ENCODE measurements around the gene APBB2. TPM values are rescaled to one million over a fixed set of nuclear protein-coding genes. Genes with fewer than 3 reads are reported as not detected.

APBB2 gene
- total and polyA plus RNA-seq, 2 experiments from 2014 or later, result 35.8 to 74.8 TPM

DNA sequence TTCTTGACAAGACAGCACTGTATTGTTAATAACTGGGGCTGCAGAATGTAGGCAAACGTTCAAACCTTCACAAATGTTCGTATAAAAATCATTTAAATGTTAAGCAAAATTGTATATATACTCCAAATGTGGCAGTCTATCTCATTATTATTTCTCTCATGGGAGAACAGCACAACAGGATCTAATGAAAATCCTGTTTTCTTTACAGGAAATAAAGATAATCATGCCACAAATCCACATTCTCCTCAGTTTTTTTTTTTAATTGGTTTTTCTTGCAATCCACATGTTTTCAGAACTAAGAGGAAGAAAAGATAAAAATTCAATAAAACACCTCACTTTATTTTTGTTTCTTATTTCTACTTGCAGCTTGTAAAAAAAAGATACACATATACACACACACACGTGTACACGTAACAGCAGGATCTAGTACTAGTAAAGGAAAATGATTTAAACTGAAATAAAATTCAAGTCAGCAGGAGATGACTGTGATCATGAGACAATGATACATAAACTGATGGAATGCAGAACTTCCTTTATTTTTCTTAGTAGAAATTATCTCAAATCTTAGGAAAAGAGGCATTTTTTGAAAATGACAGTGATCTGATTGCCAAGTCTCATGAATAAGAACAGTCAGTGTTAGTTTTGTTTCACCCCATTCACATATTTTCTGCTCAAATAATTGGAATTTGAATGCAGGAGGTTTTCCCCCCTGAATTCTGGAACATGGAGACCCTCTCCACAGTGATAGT, 11.3 kb downstream of the APBB2 start (continued):
- TF ChIP-seq, protein P1, sequence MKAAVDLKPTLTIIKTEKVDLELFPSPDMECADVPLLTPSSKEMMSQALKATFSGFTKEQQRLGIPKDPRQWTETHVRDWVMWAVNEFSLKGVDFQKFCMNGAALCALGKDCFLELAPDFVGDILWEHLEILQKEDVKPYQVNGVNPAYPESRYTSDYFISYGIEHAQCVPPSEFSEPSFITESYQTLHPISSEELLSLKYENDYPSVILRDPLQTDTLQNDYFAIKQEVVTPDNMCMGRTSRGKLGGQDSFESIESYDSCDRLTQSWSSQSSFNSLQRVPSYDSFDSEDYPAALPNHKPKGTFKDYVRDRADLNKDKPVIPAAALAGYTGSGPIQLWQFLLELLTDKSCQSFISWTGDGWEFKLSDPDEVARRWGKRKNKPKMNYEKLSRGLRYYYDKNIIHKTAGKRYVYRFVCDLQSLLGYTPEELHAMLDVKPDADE (IDR thresholded peaks at IDR 0.05), result no peak
- TF ChIP-seq ZNF114 (CRISPR knock-in tag; IDR thresholded peaks at IDR 0.05) (no peak), NANOG (IDR thresholded peaks at IDR 0.05; ENCODE audit: borderline replicate concordance) (no peak), JUNB (IDR thresholded peaks at IDR 0.05; ENCODE audit: unreplicated experiment) (no peak), EZH2phosphoT487 (IDR thresholded peaks at IDR 0.05; ENCODE audit: unreplicated experiment) (no peak), STAT1 (IDR thresholded peaks at IDR 0.05; ENCODE audit: unreplicated experiment) (no peak), CREB1 (CRISPR knock-in tag; IDR thresholded peaks at IDR 0.05; ENCODE audit: low read depth) (no peak), POLR2AphosphoS5 (IDR thresholded peaks at IDR 0.05; ENCODE audit: low read depth) (no peak)

DNA sequence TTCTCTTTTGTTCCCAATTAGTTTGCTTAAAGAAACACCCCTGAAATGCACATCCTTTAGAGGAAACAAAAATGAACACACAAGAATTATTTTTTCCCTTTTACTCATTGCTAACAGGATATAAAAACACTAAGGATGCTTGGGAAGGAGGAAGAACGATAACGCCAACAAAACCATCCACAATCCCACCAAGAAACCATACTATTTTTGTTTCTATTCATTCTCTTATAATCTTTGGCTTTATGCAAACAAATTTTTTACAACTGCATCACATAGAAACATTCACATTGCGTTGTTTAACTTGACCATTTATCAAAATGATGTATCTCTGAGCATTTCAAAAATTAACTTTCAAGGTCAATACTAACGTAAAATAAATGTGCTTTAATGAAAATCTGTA, 12.0 kb downstream of the APBB2 start:
- Mint-ChIP-seq H3K4me3 (no peak overlapping the region), H3K4me1 (peaks cover 44% of the 10 kb centered on the region), H3K9me3 (no peaks in the 10 kb centered on the region), H3K27ac (no peak overlapping the region), H3K36me3 (ENCODE audit: low read depth) (no peaks in the 10 kb centered on the region; the same call in 2 of the 3 replicates), H3K27me3 (ENCODE audit: insufficient read depth, low read depth, poor library complexity) (no peaks in the 10 kb centered on the region)
- Histone ChIP-seq H3K9me2 (ENCODE audit: insufficient read depth) (no peaks in the 10 kb centered on the region), H3K27me3 (ENCODE audit: insufficient read depth) (no peaks in the 10 kb centered on the region), H3K4me3 (no peak overlapping the region), H3K27ac (ENCODE audit: low read depth) (no peak overlapping the region), H3K4me2 (no peak overlapping the region), H3K4me1 (ENCODE audit: insufficient read depth) (peaks cover 16% of the 10 kb centered on the region), H3F3A (replicated peaks; ENCODE audit: low read depth) (no peaks in the 10 kb centered on the region), H4K20me1 (replicated peaks; ENCODE audit: insufficient read depth) (peaks cover 8% of the 10 kb centered on the region; the same call in 1 of the 2 replicates), H3K79me2 (replicated peaks; ENCODE audit: insufficient read depth) (peaks cover 98% of the 10 kb centered on the region), H2AFZ (no peak overlapping the region), H3K36me3 (ENCODE audit: insufficient read depth) (no peaks in the 10 kb centered on the region)
- ATAC-seq (no peak), DNase-seq (ENCODE audit: low spot score) (no peak)
- TF ChIP-seq, protein P2, sequence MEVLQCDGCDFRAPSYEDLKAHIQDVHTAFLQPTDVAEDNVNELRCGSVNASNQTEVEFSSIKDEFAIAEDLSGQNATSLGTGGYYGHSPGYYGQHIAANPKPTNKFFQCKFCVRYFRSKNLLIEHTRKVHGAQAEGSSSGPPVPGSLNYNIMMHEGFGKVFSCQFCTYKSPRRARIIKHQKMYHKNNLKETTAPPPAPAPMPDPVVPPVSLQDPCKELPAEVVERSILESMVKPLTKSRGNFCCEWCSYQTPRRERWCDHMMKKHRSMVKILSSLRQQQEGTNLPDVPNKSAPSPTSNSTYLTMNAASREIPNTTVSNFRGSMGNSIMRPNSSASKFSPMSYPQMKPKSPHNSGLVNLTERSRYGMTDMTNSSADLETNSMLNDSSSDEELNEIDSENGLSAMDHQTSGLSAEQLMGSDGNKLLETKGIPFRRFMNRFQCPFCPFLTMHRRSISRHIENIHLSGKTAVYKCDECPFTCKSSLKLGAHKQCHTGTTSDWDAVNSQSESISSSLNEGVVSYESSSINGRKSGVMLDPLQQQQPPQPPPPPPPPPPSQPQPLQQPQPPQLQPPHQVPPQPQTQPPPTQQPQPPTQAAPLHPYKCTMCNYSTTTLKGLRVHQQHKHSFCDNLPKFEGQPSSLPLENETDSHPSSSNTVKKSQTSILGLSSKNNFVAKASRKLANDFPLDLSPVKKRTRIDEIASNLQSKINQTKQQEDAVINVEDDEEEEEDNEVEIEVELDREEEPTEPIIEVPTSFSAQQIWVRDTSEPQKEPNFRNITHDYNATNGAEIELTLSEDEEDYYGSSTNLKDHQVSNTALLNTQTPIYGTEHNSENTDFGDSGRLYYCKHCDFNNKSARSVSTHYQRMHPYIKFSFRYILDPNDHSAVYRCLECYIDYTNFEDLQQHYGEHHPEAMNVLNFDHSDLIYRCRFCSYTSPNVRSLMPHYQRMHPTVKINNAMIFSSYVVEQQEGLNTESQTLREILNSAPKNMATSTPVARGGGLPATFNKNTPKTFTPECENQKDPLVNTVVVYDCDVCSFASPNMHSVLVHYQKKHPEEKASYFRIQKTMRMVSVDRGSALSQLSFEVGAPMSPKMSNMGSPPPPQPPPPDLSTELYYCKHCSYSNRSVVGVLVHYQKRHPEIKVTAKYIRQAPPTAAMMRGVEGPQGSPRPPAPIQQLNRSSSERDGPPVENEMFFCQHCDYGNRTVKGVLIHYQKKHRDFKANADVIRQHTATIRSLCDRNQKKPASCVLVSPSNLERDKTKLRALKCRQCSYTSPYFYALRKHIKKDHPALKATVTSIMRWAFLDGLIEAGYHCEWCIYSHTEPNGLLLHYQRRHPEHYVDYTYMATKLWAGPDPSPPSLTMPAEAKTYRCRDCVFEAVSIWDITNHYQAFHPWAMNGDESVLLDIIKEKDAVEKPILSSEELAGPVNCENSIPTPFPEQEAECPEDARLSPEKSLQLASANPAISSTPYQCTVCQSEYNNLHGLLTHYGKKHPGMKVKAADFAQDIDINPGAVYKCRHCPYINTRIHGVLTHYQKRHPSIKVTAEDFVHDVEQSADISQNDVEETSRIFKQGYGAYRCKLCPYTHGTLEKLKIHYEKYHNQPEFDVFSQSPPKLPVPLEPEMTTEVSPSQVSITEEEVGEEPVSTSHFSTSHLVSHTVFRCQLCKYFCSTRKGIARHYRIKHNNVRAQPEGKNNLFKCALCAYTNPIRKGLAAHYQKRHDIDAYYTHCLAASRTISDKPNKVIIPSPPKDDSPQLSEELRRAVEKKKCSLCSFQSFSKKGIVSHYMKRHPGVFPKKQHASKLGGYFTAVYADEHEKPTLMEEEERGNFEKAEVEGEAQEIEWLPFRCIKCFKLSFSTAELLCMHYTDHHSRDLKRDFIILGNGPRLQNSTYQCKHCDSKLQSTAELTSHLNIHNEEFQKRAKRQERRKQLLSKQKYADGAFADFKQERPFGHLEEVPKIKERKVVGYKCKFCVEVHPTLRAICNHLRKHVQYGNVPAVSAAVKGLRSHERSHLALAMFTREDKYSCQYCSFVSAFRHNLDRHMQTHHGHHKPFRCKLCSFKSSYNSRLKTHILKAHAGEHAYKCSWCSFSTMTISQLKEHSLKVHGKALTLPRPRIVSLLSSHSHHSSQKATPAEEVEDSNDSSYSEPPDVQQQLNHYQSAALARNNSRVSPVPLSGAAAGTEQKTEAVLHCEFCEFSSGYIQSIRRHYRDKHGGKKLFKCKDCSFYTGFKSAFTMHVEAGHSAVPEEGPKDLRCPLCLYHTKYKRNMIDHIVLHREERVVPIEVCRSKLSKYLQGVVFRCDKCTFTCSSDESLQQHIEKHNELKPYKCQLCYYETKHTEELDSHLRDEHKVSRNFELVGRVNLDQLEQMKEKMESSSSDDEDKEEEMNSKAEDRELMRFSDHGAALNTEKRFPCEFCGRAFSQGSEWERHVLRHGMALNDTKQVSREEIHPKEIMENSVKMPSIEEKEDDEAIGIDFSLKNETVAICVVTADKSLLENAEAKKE (CRISPR knock-in tag; IDR thresholded peaks at IDR 0.05), result no peak
- TF ChIP-seq STAT1 (IDR thresholded peaks at IDR 0.05; ENCODE audit: unreplicated experiment), result no peak
- TF ChIP-seq NANOG (IDR thresholded peaks at IDR 0.05; ENCODE audit: borderline replicate concordance), result no peak
- TF ChIP-seq, protein P1 (IDR thresholded peaks at IDR 0.05), result no peak
- no peak for TF ChIP-seq POLR2AphosphoS5 (IDR thresholded peaks at IDR 0.05; ENCODE audit: low read depth)
- no peak for TF ChIP-seq EZH2phosphoT487 (IDR thresholded peaks at IDR 0.05; ENCODE audit: unreplicated experiment)
- no peak for TF ChIP-seq EZH2 (IDR thresholded peaks at IDR 0.05; ENCODE audit: low read depth, unreplicated experiment)
- TF ChIP-seq, protein P3, sequence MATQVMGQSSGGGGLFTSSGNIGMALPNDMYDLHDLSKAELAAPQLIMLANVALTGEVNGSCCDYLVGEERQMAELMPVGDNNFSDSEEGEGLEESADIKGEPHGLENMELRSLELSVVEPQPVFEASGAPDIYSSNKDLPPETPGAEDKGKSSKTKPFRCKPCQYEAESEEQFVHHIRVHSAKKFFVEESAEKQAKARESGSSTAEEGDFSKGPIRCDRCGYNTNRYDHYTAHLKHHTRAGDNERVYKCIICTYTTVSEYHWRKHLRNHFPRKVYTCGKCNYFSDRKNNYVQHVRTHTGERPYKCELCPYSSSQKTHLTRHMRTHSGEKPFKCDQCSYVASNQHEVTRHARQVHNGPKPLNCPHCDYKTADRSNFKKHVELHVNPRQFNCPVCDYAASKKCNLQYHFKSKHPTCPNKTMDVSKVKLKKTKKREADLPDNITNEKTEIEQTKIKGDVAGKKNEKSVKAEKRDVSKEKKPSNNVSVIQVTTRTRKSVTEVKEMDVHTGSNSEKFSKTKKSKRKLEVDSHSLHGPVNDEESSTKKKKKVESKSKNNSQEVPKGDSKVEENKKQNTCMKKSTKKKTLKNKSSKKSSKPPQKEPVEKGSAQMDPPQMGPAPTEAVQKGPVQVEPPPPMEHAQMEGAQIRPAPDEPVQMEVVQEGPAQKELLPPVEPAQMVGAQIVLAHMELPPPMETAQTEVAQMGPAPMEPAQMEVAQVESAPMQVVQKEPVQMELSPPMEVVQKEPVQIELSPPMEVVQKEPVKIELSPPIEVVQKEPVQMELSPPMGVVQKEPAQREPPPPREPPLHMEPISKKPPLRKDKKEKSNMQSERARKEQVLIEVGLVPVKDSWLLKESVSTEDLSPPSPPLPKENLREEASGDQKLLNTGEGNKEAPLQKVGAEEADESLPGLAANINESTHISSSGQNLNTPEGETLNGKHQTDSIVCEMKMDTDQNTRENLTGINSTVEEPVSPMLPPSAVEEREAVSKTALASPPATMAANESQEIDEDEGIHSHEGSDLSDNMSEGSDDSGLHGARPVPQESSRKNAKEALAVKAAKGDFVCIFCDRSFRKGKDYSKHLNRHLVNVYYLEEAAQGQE (IDR thresholded peaks at IDR 0.05; ENCODE audit: unreplicated experiment), result no peak
